A673 (cell line): ENCODE measurements around the gene PYGM. TPM values are rescaled to one million over a fixed set of nuclear protein-coding genes. Genes with fewer than 3 reads are reported as not detected.

ENCODE experiments used
- BruUV-seq: library from RNA; stranded (reverse); fragments of 400-500 nt; replicated peaks from 2 replicates; lab custom pipeline; 2021; lab: Mats Ljungman, UMichigan
- CTCF ChIA-PET: fragments of 300-600 bp; sonication (Branson Sonifier 250); formaldehyde crosslinking; loops from one replicate; lab custom pipeline; 2022; ENCODE audit warnings: antibody characterized with exemption; lab: Charles Lee
- POLR2A ChIA-PET: fragments of 300-600 bp; sonication (Branson Sonifier 250); formaldehyde crosslinking; loops from one replicate; lab custom pipeline; 2022; ENCODE audit warnings: antibody characterized with exemption; ENCODE audit not compliant: low non-redundant PET; lab: Charles Lee
- DNase-seq: peaks from one replicate; pipeline ENCODE4 v3.0.0-alpha.2; 2015; ENCODE audit warnings: low spot score
- H3K27ac ChIP-seq: fragments of 200-600 bp; sonication (generic); 2 replicates; pipeline ENCODE4 v1.5.1; 2016; ENCODE audit warnings: mixed run types, low read depth, mild to moderate bottlenecking, mixed read lengths, antibody characterized with exemption, low read length; ENCODE audit not compliant: poor library complexity, severe bottlenecking
- H3K27me3 ChIP-seq: fragments of 200-600 bp; sonication (generic); replicated peaks from 2 replicates; pipeline ENCODE4 v1.6.1; 2017; ENCODE audit warnings: mixed run types, low read depth, mild to moderate bottlenecking, mixed read lengths, antibody characterized with exemption, low read length; ENCODE audit not compliant: insufficient read depth, poor library complexity
- H3K36me3 ChIP-seq: fragments of 200-600 bp; sonication (generic); 2 replicates; pipeline ENCODE4 v1.6.1; 2016; ENCODE audit warnings: mixed run types, mild to moderate bottlenecking, mixed read lengths, antibody characterized with exemption, low read length; ENCODE audit not compliant: insufficient read depth, poor library complexity, severe bottlenecking
- H3K4me1 ChIP-seq: fragments of 200-600 bp; sonication (generic); 2 replicates; pipeline ENCODE4 v1.6.1; 2017; ENCODE audit warnings: mixed run types, mild to moderate bottlenecking, mixed read lengths, antibody characterized with exemption, low read length; ENCODE audit not compliant: insufficient read depth, poor library complexity, severe bottlenecking
- H3K4me3 ChIP-seq: fragments of 200-600 bp; sonication (generic); 2 replicates; pipeline ENCODE4 v1.5.1; 2016; ENCODE audit warnings: low read depth, mixed run types, mild to moderate bottlenecking, mixed read lengths, low read length; ENCODE audit not compliant: poor library complexity, severe bottlenecking
- H3K9me3 ChIP-seq: fragments of 200-600 bp; sonication (generic); 2 replicates; pipeline ENCODE4 v1.6.1; 2016; ENCODE audit warnings: mixed run types, low read depth, mild to moderate bottlenecking, mixed read lengths, antibody characterized with exemption, low read length; ENCODE audit not compliant: poor library complexity, severe bottlenecking
- CTCF ChIP-seq: fragments of 300-800, 200-600 bp; sonication (generic); conservative IDR thresholded peaks from 2 replicates; pipeline ENCODE4 v1.5.1; 2017; ENCODE audit warnings: low read depth, mild to moderate bottlenecking, antibody characterized with exemption, low read length, moderate library complexity, mixed read lengths
- EZH2 ChIP-seq: fragments of 200-600 bp; sonication (generic); IDR thresholded peaks from 2 replicates; pipeline ENCODE4 v1.6.1; 2017; ENCODE audit warnings: borderline replicate concordance, low read depth, mild to moderate bottlenecking, mixed read lengths, antibody characterized with exemption, low read length; ENCODE audit not compliant: poor library complexity, severe bottlenecking
- intact Hi-C: fragments of 100-400 bp; cut with micrococcal nuclease; formaldehyde crosslinking; loops from one replicate; pipeline ENCODE4 v1.10.0; 2022; ENCODE audit not compliant: unreplicated experiment
- total RNA-seq: library from RNA; stranded (reverse); gene quantifications from 2 replicates; pipeline ENCODE4 v1.2.3, GENCODE V29; 2021

PYGM gene
- total RNA-seq, 1 experiment from 2014 or later, result 2.4 TPM

DNA sequence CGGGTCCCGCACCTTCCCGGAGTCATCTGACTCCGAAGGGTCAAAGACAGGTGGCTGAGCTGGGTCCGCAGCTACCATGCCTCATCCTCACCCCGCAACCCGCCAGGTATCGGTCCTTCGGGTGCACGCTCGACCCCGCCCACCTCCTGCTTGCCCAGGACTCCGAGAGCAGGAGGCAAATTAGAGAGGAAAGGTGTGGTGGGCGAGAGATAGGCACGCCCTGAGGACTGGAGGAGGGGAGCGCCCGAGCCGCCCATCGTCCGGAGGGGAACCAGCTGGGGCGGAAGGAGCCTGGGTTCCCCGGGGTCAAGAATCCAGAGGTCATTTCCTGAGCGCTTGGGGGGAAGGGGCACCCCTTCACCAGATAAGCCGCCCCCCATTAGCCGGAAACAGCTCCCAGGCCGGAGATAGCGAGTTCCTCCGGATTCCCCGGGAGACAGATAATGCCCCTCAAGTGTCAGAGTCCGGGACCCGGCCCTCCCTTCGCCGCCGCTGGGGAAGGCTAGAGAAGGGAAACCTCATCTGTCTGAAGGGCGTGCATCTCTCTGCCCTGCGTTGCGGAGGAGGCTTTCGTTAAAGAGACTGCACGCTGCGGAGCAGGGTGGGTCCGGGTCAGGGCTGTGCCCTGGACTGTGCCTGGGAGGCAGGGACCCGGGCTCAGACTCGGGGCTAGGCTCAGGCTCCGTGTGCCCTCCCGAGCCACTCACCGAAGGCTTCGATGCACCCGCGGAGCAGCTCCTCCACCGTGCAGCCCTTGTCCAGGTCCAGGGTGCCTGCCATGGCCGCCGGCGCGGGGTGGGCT, 17.5 kb downstream of the PYGM start:
- BruUV-seq, result no TSS peak
- no peak for TF ChIP-seq EZH2
- no peak for TF ChIP-seq CTCF
- Histone ChIP-seq H3K36me3 (no peaks in the 10 kb centered on the region), H3K4me3 (peak overlapping the region; percentile 58), H3K27me3 (peaks cover 27% of the 10 kb centered on the region), H3K27ac (no peak overlapping the region), H3K4me1 (peaks cover 27% of the 10 kb centered on the region), H3K9me3 (no peaks in the 10 kb centered on the region)
- intact Hi-C loops, result loop anchor here (2.0 kb wide), 1 partner anchor 53 kb away; no protein-coding TSS in a partner anchor
- DNase-seq, result no peak
- ChIA-PET POLR2A (no interaction called here), CTCF (interaction anchor here (0.6 kb wide), 2 partner anchors 89 to 835 kb away, joined by 3 to 4 read pairs; no protein-coding TSS in a partner anchor)

DNA sequence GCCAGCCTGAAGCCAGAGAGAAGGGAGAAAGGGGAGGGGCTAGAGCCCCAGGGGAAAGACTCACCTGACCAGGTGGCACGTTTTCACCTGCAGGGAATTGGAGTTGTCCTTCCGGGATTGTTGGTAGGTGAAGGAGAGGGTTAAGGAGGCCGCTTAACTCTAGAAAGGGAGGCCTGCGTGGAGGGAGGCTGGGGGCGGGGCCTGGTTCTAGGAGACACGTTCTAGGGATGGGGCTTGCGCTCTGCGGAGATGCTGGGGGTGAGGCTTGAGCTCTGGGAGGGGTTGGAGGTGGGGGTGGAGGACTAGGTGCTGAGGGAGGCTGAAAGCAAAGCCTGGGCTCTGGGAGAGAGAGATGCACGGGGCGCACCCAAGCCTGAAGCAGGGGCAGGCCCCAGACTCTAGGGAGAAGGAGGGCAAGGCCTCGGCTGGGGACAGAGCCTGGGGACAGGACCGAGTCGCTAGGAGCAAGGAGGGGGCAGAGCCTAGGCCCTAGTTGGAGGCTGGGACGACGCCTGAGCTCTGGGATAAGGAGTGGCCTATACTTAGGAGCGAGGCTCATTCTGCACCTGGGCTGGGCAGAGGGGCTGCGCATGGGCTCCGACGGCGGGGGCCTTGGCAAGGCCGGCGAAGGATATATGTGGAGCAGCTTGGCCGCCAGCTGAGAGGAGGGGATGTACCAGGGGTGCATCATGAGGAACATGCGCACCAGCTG, 18.2 kb downstream of the PYGM start:
- ChIA-PET POLR2A (no interaction called here), CTCF (interaction anchor here (0.6 kb wide), 1 partner anchor 89 kb away, joined by 3 read pairs; no protein-coding TSS in a partner anchor)
- intact Hi-C loops, result loop anchor here (2.0 kb wide), 1 partner anchor 53 kb away; no protein-coding TSS in a partner anchor
- Histone ChIP-seq H3K27me3 (peaks cover 27% of the 10 kb centered on the region), H3K9me3 (no peaks in the 10 kb centered on the region), H3K4me3 (no peak overlapping the region), H3K4me1 (peaks cover 27% of the 10 kb centered on the region), H3K27ac (no peak overlapping the region), H3K36me3 (no peaks in the 10 kb centered on the region)
- DNase-seq, result no peak
- no TSS peak for BruUV-seq
- TF ChIP-seq EZH2 (no peak), CTCF (no peak)

GRCh38 chr11:64739871-64740270, 19.9 kb downstream of the PYGM start:
- POLR2A ChIA-PET, result no interaction called here
- H3K4me3 ChIP-seq, result no peak overlapping the region
- peaks cover 27% of the 10 kb centered on the region for H3K27me3 ChIP-seq
- intact Hi-C loops, result no loop called here
- H3K27ac ChIP-seq, result no peak overlapping the region
- no peaks in the 10 kb centered on the region for H3K36me3 ChIP-seq
- DNase-seq, result no peak
- CTCF ChIA-PET, result no interaction called here
- TF ChIP-seq CTCF (no peak), EZH2 (no peak)
- peaks cover 20% of the 10 kb centered on the region for H3K4me1 ChIP-seq
- H3K9me3 ChIP-seq, result no peaks in the 10 kb centered on the region
- BruUV-seq, result no TSS peak
